ENCODE measurements around the gene SLC7A9.

Gene SLC7A9

DNA sequence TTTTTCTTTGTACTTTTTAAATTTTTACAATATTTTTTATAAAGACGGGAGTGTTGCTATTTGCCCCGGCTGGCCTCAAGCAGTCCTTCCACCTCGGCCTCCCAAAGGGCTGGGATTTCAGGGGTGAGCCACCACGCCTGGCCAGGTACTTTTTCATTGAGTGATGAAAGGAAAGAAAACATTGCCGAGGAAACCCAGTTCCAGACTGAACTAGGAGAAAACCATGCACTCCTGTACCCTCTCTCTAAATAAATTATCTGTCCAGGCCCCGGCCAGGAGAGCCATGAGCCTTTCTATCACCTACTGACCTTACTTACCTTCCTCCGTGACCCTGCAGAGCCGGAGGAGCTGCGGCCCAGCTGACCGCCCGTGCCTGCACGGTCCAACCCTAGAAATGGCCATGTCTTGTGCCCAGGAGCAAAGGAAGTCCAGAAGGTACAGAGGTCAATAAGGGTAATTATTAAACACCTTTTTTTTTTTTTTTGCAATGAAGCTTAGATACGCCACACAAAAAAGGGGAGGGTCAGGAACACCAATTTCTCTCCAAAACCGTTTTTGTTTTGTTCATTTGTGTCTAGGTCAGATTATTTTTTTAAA, at the start of gene SLC7A9:
SLC7A9 (minus strand) TSS at position 399 of the 597 bp plus-strand sequence. CDS start 1,233 bp downstream, outside the sequence.
- no peak for DNase-seq (ENCODE audit: low read depth)
- H3K27me3 ChIP-seq (replicated peaks; ENCODE audit: control insufficient read depth, insufficient read depth, low read length) = peaks cover 9% of the 10 kb centered on the region
- H3K9me3 ChIP-seq (ENCODE audit: control insufficient read depth, low read length) = no peaks in the 10 kb centered on the region
- H3K4me3 ChIP-seq (ENCODE audit: low read length) = no peak within 1 kb of the TSS
- no peaks in the 10 kb centered on the region for H3K4me1 ChIP-seq (ENCODE audit: control insufficient read depth, insufficient read depth, low read length)
- no peaks in the 10 kb centered on the region for H3K36me3 ChIP-seq (ENCODE audit: control insufficient read depth, insufficient read depth, low read length, severe bottlenecking)
- H3K9ac ChIP-seq (ENCODE audit: low read length) = no peak within 1 kb of the TSS

DNA sequence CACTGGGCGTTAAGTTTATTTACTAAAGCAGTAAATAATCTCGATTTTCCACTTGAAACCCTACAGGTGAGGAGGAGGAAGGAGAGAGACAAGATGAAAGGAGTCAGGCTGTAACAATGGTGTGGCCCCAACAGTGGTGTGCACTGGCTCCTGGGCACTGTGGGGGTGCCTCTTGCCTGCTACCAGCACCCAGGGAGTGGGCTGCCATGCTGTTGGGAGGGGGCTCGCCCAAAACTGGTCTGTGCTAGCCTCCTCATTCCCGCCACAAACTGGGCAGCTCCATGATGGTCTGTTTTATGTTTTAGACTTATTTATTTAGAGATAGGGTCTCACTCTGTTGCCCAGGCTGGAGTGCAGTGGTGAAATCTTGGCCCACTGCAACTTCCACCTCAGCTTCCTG, 49.8 kb upstream of the SLC7A9 start:
- Histone ChIP-seq H3K36me3 (ENCODE audit: control insufficient read depth, insufficient read depth, low read length, severe bottlenecking) (peaks cover 31% of the 10 kb centered on the region), H3K4me3 (ENCODE audit: low read length) (no peak overlapping the region), H3K9ac (ENCODE audit: low read length) (no peak overlapping the region), H3K9me3 (ENCODE audit: control insufficient read depth, low read length) (no peaks in the 10 kb centered on the region), H3K27me3 (replicated peaks; ENCODE audit: control insufficient read depth, insufficient read depth, low read length) (no peaks in the 10 kb centered on the region), H3K4me1 (ENCODE audit: control insufficient read depth, insufficient read depth, low read length) (peaks cover 5% of the 10 kb centered on the region)
- no peak for DNase-seq (ENCODE audit: low read depth)

DNA sequence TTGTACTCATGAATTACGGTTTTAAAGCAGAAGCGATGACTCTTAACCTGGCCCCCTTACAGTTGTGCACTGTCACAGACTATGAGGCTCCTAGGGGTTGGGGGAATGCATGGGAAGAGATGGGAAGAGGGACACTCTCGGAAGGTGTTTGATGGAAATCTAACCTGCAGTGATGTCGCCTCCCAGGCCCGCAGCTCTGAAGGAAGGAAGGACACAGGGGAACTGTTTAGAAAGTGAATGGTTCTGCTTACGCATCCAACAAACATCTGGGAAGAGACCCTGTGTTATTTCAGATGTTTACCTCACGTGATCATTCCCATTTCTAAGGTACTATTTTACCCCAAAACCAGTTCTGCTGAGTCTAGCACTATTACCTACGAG, 48.0 kb upstream of the SLC7A9 start:
- no peaks in the 10 kb centered on the region for H3K9me3 ChIP-seq (ENCODE audit: control insufficient read depth, low read length)
- no peak overlapping the region for H3K4me3 ChIP-seq (ENCODE audit: low read length)
- no peak for DNase-seq (ENCODE audit: low read depth)
- H3K9ac ChIP-seq (ENCODE audit: low read length) = no peak overlapping the region
- H3K4me1 ChIP-seq (ENCODE audit: control insufficient read depth, insufficient read depth, low read length) = peaks cover 5% of the 10 kb centered on the region
- peaks cover 24% of the 10 kb centered on the region for H3K36me3 ChIP-seq (ENCODE audit: control insufficient read depth, insufficient read depth, low read length, severe bottlenecking)
- H3K27me3 ChIP-seq (replicated peaks; ENCODE audit: control insufficient read depth, insufficient read depth, low read length) = no peaks in the 10 kb centered on the region

- no peaks in the 10 kb centered on the region for H3K9me3 ChIP-seq (ENCODE audit: control insufficient read depth, low read length)
- DNase-seq (ENCODE audit: low read depth) = no peak
- no peak overlapping the region for H3K9ac ChIP-seq (ENCODE audit: low read length)
- H3K4me3 ChIP-seq (ENCODE audit: low read length) = no peak overlapping the region
- H3K36me3 ChIP-seq (ENCODE audit: control insufficient read depth, insufficient read depth, low read length, severe bottlenecking) = peaks cover 24% of the 10 kb centered on the region
- H3K4me1 ChIP-seq (ENCODE audit: control insufficient read depth, insufficient read depth, low read length) = peaks cover 5% of the 10 kb centered on the region
- no peaks in the 10 kb centered on the region for H3K27me3 ChIP-seq (replicated peaks; ENCODE audit: control insufficient read depth, insufficient read depth, low read length)
These were observed 47.5 kb upstream of the SLC7A9 start for GRCh38 chr19:32916969-32917615.

DNA sequence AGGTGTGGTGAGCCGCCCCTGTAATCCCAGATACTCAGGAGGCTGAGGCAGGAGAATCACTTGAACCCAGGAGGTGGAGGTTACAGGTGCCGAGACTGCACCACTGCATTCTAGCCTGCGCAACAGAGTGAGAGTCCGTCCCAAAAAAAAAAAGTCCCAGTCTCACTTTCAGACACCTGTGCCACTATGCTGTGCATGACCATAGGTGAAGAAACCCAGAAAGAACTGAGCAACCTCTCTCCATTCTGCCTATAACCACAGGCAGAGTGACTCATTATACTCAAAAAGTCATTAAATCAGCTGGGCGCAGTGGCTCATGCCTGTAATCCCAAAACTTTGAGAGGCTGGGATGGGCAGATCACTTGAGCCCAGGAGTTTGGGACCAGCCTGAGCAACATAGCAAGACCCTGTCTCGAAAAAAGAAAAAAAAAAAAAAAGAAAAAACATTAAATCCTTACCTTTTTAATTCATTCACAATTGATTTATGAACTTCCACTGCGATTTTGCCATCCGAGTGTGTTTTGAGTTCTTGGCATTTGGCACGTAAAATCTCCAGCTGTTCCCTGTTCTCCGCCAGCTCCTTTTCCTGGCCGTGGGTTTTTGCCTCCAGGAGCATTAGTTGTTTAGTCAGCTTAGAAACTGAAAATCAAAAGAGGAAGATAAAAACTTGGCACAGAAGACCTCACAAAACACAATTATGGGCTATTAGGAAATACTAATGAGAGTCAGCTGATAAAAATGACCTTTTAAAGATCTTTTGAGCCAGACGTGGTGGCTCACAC, 45.5 kb upstream of the SLC7A9 start:
- H3K36me3 ChIP-seq (ENCODE audit: control insufficient read depth, insufficient read depth, low read length, severe bottlenecking) = peaks cover 30% of the 10 kb centered on the region
- H3K9me3 ChIP-seq (ENCODE audit: control insufficient read depth, low read length) = no peaks in the 10 kb centered on the region
- H3K27me3 ChIP-seq (replicated peaks; ENCODE audit: control insufficient read depth, insufficient read depth, low read length) = no peaks in the 10 kb centered on the region
- H3K4me3 ChIP-seq (ENCODE audit: low read length) = no peak overlapping the region
- no peak for DNase-seq (ENCODE audit: low read depth)
- H3K4me1 ChIP-seq (ENCODE audit: control insufficient read depth, insufficient read depth, low read length) = no peaks in the 10 kb centered on the region
- H3K9ac ChIP-seq (ENCODE audit: low read length) = no peak overlapping the region

DNA sequence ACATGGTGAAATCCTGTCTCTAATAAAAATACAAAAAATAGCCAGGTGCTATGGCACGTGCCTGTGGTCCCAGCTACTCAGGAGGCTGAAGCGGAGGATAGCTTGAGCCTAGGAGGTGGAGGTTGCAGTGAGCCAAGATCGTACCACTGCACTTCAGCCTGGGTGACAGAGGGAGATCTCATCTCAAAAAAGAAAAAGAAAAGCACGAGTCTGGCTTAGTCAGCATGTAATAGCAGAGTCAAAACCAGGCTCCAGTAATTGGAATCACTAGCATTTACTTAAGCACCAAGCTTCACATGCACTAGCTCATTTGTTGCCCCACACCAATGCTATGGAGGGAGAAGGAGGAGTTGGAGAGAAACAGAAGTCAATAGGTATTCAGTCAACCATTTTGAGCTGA, 41.9 kb upstream of the SLC7A9 start:
- Histone ChIP-seq H3K36me3 (ENCODE audit: control insufficient read depth, insufficient read depth, low read length, severe bottlenecking) (peaks cover 34% of the 10 kb centered on the region), H3K4me1 (ENCODE audit: control insufficient read depth, insufficient read depth, low read length) (no peaks in the 10 kb centered on the region), H3K9me3 (ENCODE audit: control insufficient read depth, low read length) (no peaks in the 10 kb centered on the region)

DNA sequence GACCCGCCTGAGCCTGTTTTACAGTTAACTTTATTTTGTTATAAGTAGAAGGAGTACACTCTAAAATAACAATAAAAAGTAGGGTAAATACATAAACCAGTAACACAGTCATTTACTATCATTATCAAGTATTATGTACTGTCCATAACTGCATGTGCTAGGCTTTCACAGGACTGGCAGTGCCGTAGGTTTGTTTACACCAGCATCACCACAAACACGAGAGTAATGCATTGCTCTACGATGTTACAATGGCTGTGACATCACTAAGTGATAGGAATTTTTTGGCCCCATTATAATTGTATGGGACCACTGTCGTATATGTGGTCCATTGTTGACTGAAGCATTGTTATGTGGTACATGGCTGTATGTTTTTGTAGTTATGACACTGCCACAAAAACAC, 41.3 kb upstream of the SLC7A9 start:
- DNase-seq (ENCODE audit: low read depth) = no peak
- Histone ChIP-seq H3K36me3 (ENCODE audit: control insufficient read depth, insufficient read depth, low read length, severe bottlenecking) (peaks cover 34% of the 10 kb centered on the region), H3K9me3 (ENCODE audit: control insufficient read depth, low read length) (no peaks in the 10 kb centered on the region), H3K4me1 (ENCODE audit: control insufficient read depth, insufficient read depth, low read length) (no peaks in the 10 kb centered on the region), H3K9ac (ENCODE audit: low read length) (no peak overlapping the region), H3K27me3 (replicated peaks; ENCODE audit: control insufficient read depth, insufficient read depth, low read length) (no peaks in the 10 kb centered on the region), H3K4me3 (ENCODE audit: low read length) (no peak overlapping the region)

More for the DNA sequence above, 41.9 kb upstream of the SLC7A9 start:
- Histone ChIP-seq H3K27me3 (replicated peaks; ENCODE audit: control insufficient read depth, insufficient read depth, low read length) (no peaks in the 10 kb centered on the region), H3K4me3 (ENCODE audit: low read length) (no peak overlapping the region), H3K9ac (ENCODE audit: low read length) (no peak overlapping the region)
- DNase-seq (ENCODE audit: low read depth) = no peak

DNA sequence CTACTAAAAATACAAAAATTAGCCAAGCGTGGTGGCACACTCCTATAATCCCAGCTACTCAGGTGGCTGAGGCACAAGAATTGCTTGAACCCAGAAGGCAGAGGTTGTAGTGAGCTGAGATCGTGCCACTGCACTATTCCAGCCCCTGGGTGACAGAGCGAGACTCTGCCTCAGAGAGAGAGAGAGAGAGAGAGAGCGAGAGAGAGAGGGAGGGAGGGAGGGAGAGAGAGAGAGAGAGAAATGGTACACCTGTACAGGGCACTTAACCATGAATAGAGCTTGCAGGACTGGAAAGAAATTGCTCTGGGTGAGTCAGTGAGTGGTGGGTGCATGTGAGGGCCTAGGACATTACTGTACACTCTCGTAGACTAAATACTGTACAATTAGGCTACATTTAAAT, 40.5 kb upstream of the SLC7A9 start:
- H3K9ac ChIP-seq (ENCODE audit: low read length) = no peak overlapping the region
- H3K4me3 ChIP-seq (ENCODE audit: low read length) = no peak overlapping the region
- peaks cover 32% of the 10 kb centered on the region for H3K36me3 ChIP-seq (ENCODE audit: control insufficient read depth, insufficient read depth, low read length, severe bottlenecking)
- no peaks in the 10 kb centered on the region for H3K27me3 ChIP-seq (replicated peaks; ENCODE audit: control insufficient read depth, insufficient read depth, low read length)
- no peaks in the 10 kb centered on the region for H3K4me1 ChIP-seq (ENCODE audit: control insufficient read depth, insufficient read depth, low read length)
- peaks cover 8% of the 10 kb centered on the region for H3K9me3 ChIP-seq (ENCODE audit: control insufficient read depth, low read length)
- DNase-seq (ENCODE audit: low read depth) = no peak

DNA sequence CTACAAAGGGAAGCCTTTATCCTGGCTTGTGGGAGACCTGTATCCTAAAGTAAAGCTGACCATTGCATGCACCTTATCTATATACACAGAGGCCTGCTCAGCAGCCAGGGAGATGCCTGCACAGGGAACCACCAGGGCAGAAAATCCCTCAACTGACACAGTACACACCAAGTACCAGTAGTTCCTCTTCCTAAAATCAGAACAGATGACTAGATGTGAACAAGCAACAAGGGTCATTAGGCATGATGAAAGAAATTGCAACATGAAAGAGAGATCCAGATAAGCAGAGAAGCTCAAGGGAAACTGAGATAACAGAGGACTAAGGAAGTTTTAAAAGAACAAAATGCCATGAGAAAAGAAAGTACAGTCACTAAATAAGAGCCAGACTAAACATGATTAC, 39.7 kb upstream of the SLC7A9 start:
- no peak overlapping the region for H3K4me3 ChIP-seq (ENCODE audit: low read length)
- no peak overlapping the region for H3K9ac ChIP-seq (ENCODE audit: low read length)
- no peaks in the 10 kb centered on the region for H3K27me3 ChIP-seq (replicated peaks; ENCODE audit: control insufficient read depth, insufficient read depth, low read length)
- no peak for DNase-seq (ENCODE audit: low read depth)
- peaks cover 28% of the 10 kb centered on the region for H3K36me3 ChIP-seq (ENCODE audit: control insufficient read depth, insufficient read depth, low read length, severe bottlenecking)
- no peaks in the 10 kb centered on the region for H3K4me1 ChIP-seq (ENCODE audit: control insufficient read depth, insufficient read depth, low read length)
- peaks cover 8% of the 10 kb centered on the region for H3K9me3 ChIP-seq (ENCODE audit: control insufficient read depth, low read length)

DNA sequence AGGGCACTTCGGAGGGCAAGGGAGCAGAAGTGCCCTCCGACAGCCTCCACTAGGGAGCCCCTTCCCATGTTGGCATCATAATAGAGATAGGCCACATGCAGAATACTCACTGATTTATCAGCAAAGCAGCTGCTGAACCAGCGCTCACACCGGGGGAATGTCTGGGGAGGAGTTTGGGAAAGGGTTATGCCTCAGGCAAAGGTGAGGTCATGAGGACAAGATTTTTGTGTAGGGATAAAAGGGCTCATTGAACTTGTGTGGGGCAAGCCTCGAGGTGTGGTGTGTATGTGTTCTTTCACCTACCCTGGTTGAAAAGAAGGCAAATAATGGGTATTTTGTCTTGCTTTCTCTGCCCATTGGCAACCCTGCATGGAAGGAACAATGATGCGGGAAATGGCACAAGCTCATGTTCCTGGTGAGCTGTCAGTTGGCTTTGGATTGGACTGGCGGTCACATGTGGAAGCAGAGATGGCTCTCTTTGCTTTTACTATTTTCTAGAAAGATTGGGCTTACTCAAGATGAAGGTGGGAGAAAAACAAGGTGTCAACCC, 39.1 kb upstream of the SLC7A9 start:
- Histone ChIP-seq H3K27me3 (replicated peaks; ENCODE audit: control insufficient read depth, insufficient read depth, low read length) (no peaks in the 10 kb centered on the region), H3K36me3 (ENCODE audit: control insufficient read depth, insufficient read depth, low read length, severe bottlenecking) (peaks cover 25% of the 10 kb centered on the region), H3K9ac (ENCODE audit: low read length) (no peak overlapping the region), H3K4me3 (ENCODE audit: low read length) (no peak overlapping the region), H3K9me3 (ENCODE audit: control insufficient read depth, low read length) (peaks cover 8% of the 10 kb centered on the region), H3K4me1 (ENCODE audit: control insufficient read depth, insufficient read depth, low read length) (no peaks in the 10 kb centered on the region)
- DNase-seq (ENCODE audit: low read depth) = no peak

DNA sequence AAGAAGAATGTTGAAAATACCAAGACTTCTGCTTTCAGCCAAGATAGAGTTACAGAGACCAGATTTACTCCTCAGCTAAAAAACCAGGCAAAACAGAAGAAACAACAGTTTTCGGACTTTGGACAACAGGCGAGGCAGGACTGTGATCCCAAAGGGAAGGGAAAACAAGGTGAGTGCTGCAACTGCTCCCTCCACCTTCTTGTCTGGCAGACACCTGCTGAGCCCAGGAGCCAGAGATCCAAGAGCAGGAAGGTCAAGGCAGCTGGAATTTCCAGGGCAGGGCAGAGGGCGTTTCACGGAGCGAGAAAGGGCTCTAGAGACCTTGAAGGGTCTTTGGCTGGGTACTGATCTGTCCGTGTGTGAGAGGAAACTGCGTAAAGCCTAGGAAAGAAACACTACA, 32.9 kb upstream of the SLC7A9 start:
- Histone ChIP-seq H3K4me3 (ENCODE audit: low read length) (no peak overlapping the region), H3K27me3 (replicated peaks; ENCODE audit: control insufficient read depth, insufficient read depth, low read length) (no peaks in the 10 kb centered on the region), H3K36me3 (ENCODE audit: control insufficient read depth, insufficient read depth, low read length, severe bottlenecking) (peaks cover 19% of the 10 kb centered on the region), H3K9me3 (ENCODE audit: control insufficient read depth, low read length) (peaks cover 8% of the 10 kb centered on the region), H3K4me1 (ENCODE audit: control insufficient read depth, insufficient read depth, low read length) (no peaks in the 10 kb centered on the region), H3K9ac (ENCODE audit: low read length) (no peak overlapping the region)
- no peak for DNase-seq (ENCODE audit: low read depth)
